ENCODE results near the gene RHD.
A peak's percentile ranks its signal among the peaks of the same experiment; 100 is the strongest.
"Not testable (repeated sequence)": the region's sequence is repeated elsewhere in the genome, so short reads cannot be mapped to it uniquely, and the experiment has no call there.

The RHD gene

DNA sequence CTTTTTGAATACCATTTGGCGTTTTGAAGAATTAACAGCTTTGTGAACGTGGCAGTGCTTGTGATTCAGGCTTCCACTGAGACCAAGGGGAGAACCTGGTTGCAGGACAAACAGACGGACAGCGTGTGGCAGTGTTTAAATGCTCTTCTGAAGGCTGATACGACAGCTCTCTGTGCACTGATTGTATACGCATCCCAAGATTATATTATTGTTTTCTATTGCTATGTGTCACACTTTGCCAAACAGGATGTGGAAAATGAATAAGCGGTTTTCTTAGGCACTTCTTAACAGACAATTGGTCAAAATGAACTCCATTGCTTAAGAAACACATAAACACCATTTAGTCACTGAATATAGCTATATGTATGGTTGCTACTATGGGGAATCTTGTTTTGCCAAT, 12.5 kb upstream of the RHD start:
- DNase-seq: not testable (repeated sequence)

GRCh38 chr1:25260336-25260735, 12.0 kb upstream of the RHD start:
- not testable (repeated sequence) for DNase-seq

GRCh38 chr1:25266554-25267287, 5.6 kb upstream of the RHD start:
- DNase-seq: not testable (repeated sequence)

DNA sequence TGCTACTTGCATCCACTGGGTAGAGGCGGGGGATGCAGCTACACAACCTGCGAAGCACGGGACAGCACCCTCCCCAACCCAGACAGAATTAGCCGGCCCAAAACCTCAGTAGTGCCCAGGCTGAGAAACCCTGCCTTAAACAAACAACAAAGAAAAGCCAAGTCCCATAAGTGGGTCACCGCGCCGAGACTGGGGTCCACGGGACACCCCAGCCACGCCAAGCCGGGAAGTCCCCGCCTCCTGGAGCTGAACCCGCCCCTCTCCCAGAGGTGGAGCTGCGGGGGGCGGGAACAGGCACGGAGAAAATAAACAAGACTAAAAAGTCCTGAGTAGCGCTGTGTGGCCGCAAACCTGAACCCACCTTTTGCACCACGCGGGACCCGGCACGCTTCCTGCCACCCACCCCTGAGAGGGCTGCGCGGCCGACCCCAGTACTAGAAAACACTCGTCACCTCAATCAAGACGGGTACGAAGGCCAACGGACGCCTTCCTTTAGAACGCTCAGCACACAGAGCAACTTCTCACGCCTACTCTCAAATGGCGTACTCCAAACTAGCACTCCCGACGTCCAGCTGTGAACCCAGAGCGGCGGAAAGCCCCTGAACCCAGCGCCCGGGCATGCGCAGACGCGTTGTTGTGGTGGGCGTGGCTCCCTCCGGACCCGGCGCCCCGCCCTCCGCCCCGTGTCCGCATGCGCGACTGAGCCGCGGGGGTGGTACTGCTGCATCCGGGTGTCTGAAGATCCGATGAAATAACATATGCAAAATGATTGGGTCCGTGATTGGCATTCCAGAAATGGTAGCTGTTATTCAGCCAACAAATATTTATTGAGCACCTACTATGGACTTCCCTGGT, 4.8 kb upstream of the RHD start:
- peak; percentile 24 for DNase-seq

GRCh38 chr1:25268143-25268760, 4.1 kb upstream of the RHD start:
- DNase-seq: not testable (repeated sequence)

- not testable (repeated sequence) for DNase-seq
These were observed 3.3 kb downstream of the RHD start for GRCh38 chr1:25275648-25276047.

DNA sequence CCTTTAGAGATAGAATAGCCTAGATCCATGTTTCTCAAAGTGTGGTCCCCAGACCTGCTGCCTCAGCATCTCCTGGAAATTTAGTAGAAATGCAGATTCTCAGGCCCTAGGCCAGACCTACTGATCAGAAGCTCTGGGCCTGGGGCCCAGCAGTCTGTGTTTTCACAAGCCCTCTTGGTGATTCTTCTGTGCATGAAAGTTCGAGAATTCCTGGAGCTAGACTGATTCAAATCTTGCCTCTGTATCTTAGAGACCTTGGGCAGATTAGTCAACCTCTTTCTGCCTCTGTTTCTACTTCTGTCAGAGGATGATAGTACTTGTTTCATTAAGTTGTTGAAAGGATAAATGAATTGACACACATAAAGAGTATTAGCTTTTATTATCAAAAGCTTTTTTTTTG, 5.0 kb downstream of the RHD start:
- not testable (repeated sequence) for DNase-seq

GRCh38 chr1:25278358-25278757, 6.0 kb downstream of the RHD start:
- DNase-seq: not testable (repeated sequence)

GRCh38 chr1:25278790-25279189, 6.5 kb downstream of the RHD start:
- DNase-seq: not testable (repeated sequence)

GRCh38 chr1:25279693-25280111, 7.4 kb downstream of the RHD start:
- DNase-seq: not testable (repeated sequence)

DNA sequence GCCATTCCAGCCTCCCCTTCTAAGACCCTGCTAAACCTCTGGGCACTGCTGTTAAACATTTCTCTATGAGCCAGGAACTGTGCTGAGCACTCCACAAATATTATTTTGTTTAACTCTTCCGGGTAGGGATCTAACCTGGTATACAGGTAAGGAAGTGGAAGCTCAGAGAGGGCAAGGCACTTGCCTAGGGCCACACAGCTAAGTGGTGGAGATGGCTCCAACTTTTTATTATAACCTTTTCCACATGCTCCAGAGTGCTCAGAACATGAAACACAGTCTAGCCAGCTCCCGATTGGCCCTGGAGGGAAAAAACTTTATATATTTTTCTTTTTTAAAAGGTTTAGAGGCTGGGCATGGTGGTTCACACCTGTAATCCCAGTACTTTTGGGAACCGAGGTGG, 13.6 kb downstream of the RHD start:
- not testable (repeated sequence) for DNase-seq

DNA sequence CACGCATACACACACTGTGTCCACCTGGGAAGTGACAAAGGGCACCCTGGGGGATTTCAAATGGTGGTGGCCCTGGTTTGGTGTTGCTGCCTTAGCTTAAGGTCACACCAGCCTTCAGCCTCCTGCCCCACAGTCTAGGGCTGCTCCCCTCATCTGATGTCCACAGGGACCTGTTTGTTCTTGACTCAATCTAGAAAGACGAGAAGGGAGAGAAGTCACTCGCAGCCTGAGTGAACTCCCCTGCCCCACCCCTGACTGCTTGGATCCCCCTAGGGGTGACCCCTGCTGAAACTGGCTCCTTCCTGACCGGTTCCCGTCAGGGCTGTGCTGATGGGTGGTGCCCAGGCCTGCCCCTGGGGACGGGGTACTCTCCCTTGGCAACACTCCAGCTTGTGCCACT, 14.9 kb downstream of the RHD start:
- DNase-seq: not testable (repeated sequence)

GRCh38 chr1:25288573-25289101, 16.3 kb downstream of the RHD start:
- DNase-seq: not testable (repeated sequence)

GRCh38 chr1:25290043-25290442, 17.7 kb downstream of the RHD start:
- DNase-seq: not testable (repeated sequence)

DNA sequence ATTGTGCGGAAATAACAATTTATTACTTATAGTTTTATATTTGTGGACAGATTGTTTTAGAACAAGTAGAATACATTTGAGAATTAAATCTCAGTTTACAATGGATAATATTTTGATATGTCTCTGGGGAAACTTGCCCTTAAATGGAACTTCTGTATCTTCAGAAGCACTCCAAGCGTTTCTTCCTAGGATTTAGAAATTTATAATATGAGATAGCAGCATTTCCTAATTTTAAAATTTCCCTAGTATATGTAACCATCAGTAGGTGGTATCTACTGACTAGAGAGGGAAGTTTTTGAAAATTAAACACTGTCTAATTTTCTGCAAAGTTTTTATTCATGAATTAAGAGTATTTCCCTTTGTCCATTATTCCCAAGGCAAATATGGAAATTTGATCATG, 21.1 kb downstream of the RHD start:
- not testable (repeated sequence) for DNase-seq

- not testable (repeated sequence) for DNase-seq
These were observed 22.8 kb downstream of the RHD start for GRCh38 chr1:25294889-25295826.

- not testable (repeated sequence) for DNase-seq
These were observed 24.2 kb downstream of the RHD start for GRCh38 chr1:25296501-25296900.

- DNase-seq: not testable (repeated sequence)
These were observed 28.4 kb downstream of the RHD start for GRCh38 chr1:25300729-25301128.

GRCh38 chr1:25302330-25302729, 30.0 kb downstream of the RHD start:
- DNase-seq: not testable (repeated sequence)

DNA sequence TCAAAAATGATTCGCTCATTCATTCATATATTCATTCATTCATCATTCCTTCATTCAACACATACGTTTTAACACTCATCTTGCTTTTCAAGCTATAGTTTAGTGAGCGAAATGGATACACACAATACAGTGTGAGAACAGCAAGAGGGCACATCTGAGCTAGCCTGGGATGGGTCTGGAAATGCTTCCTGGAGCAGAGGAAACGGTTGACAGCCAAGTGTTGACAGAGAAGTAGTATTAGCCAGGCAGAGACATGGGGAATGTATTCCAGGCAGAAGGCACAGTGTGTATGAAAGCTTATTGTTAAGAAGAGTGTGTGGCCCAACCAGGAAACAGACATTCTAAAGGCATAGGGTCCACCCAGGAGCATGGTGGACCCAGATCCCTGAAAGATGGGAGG, 32.6 kb downstream of the RHD start:
- not testable (repeated sequence) for DNase-seq

GRCh38 chr1:25308168-25308567, 35.9 kb downstream of the RHD start:
- not testable (repeated sequence) for DNase-seq

DNA sequence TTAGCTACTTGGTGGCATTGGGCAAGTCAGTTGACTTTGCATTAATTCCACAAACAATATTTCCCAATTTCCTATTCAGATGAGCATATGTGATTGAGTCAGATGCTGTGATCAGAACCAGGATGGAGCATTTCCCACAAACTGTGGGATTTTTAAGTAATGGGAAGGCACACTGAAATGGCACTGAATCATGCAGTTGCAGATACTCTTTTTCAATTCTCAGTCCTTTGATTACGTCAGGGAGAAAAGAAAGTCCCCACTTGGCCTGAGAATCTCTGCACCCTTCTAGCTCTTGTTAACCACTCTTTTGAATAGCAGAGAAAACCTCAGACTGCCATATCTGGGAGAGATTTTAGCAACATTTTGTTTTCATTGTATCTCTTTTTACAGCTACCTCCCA, 36.8 kb downstream of the RHD start:
- DNase-seq: not testable (repeated sequence)
